ENCODE data around the gene DNAH11. TPM values are rescaled to one million over a fixed set of nuclear protein-coding genes. Genes with fewer than 3 reads are reported as not detected.
A peak's percentile ranks its signal among the peaks of the same experiment; 100 is the strongest.

The DNAH11 gene
- total and polyA plus RNA-seq, 2 of the 13 experiments (the other 11 are each of a cell fraction or from before 2014, with no cell fraction given) = not detected

GRCh38 chr7:21617916-21618390, 75.1 kb downstream of the DNAH11 start (continued):
- TF ChIP-seq STAT6 (CRISPR knock-in tag; IDR thresholded peaks at IDR 0.05; ENCODE audit: borderline replicate concordance) (no peak), ZBTB1 (CRISPR knock-in tag; IDR thresholded peaks at IDR 0.05; ENCODE audit: borderline replicate concordance) (no peak), ZBTB21 (CRISPR knock-in tag; IDR thresholded peaks at IDR 0.05) (no peak), SNAPC2 (CRISPR knock-in tag; IDR thresholded peaks at IDR 0.05) (no peak), SMAD3 (CRISPR knock-in tag; IDR thresholded peaks at IDR 0.05) (no peak), ZNF251 (CRISPR knock-in tag; IDR thresholded peaks at IDR 0.05) (no peak), ZNF546 (CRISPR knock-in tag; conservative IDR thresholded peaks at IDR 0.05) (no peak), JUND (CRISPR knock-in tag; IDR thresholded peaks at IDR 0.05) (peak; percentile 77), ZMYM3 (CRISPR knock-in tag; IDR thresholded peaks at IDR 0.05) (0 out of 2 replicates have a peak, but pooled peaks have one; percentile 30), ZNF136 (CRISPR knock-in tag; IDR thresholded peaks at IDR 0.05; ENCODE audit: low read depth) (no peak), ZBTB34 (CRISPR knock-in tag; IDR thresholded peaks at IDR 0.05) (no peak), RARA (CRISPR knock-in tag; IDR thresholded peaks at IDR 0.05) (peak; percentile 37), FOXO1 (CRISPR knock-in tag; IDR thresholded peaks at IDR 0.05) (peak; percentile 37; the same call in 1 of the 2 replicates), REPIN1 (CRISPR knock-in tag; IDR thresholded peaks at IDR 0.05; ENCODE audit: borderline replicate concordance, low read depth) (no peak), ZBTB33 (CRISPR knock-in tag; IDR thresholded peaks at IDR 0.05) (no peak), ZNF253 (CRISPR knock-in tag; IDR thresholded peaks at IDR 0.05; ENCODE audit: borderline replicate concordance) (no peak), MED8 (CRISPR knock-in tag; IDR thresholded peaks at IDR 0.05; ENCODE audit: insufficient replicate concordance) (no peak), CBX5 (CRISPR knock-in tag; IDR thresholded peaks at IDR 0.05; ENCODE audit: borderline replicate concordance) (0 out of 2 replicates have a peak, but pooled peaks have one; percentile 59), GTF3A (CRISPR knock-in tag; conservative IDR thresholded peaks at IDR 0.05) (no peak), HIVEP1 (CRISPR knock-in tag; IDR thresholded peaks at IDR 0.05) (no peak), ATF1 (CRISPR knock-in tag; IDR thresholded peaks at IDR 0.05) (no peak), PAX8 (CRISPR knock-in tag; IDR thresholded peaks at IDR 0.05; ENCODE audit: borderline replicate concordance) (no peak), ZFY (CRISPR knock-in tag; IDR thresholded peaks at IDR 0.05) (no peak), TRIM22 (IDR thresholded peaks at IDR 0.05) (no peak), MED1 (CRISPR knock-in tag; IDR thresholded peaks at IDR 0.05) (no peak), ATRX (CRISPR knock-in tag; IDR thresholded peaks at IDR 0.05; ENCODE audit: borderline replicate concordance) (no peak)

All from HepG2 (cell line).